Activated CD8-positive, alpha-beta memory T cell treated with anti-CD3 and anti-CD28 coated beads, Interleukin-2, amount 50 U/mL, for 24 hours (primary cell): ENCODE measurements around the gene KCNJ4.
"Not testable (repeated sequence)": the region's sequence is repeated elsewhere in the genome, so short reads cannot be mapped to it uniquely, and the experiment has no call there.

Experiments used
- DNase-seq: peaks from one replicate; pipeline ENCODE4 v3.0.0-alpha.2; 2020; ENCODE audit errors: extremely low read depth

The KCNJ4 gene

DNA sequence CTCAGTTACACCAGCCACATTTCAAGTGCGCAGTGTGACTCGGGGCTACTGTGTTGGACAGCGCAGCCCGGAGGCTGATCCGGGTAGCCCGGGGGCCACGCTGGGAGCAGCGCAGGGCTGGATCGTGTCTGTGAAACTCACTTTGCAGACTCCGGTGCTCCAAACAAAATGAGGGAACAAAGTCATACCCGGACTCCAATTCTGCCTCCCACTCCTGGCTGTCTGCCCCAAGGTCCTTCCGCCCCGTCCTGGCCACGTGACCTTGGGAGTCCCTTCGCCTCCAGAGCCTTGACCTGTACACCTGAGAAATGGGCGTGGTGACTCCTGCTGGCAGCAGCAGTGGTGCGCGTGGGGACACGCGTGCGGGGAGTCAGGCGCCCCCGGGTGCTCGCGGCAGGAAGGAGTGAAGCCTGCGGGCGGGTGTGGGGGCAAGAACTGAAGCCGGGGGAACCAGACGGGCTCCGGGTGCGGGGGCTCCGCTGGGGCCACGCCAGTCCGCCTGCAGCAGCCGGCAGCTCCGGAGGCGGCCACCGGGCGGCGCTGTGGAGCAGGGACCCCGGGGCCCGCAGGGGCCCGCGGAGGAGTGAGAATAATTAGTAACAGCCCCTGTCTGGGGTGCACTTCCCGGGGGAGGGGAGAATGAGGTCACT, 42.4 kb downstream of the KCNJ4 start:
- DNase-seq: no peak

DNA sequence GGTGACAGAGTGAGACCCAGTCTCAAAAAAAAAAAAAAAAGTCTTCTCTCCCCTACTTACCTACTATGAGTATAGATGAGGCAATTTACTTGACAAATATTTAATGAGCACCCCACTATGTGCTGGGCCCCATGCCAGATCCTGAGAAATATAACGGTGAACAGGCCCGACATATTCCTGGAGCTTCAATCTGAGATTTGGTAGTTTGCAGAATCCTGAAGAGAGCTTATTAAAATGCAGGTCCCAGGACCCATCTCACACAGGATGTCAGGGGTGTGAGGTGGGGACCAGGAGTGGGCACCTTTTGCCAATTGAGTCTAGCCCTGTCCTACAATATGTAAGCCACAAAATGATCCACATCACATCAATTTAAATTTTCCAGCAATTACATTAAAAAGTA, 44.0 kb downstream of the KCNJ4 start:
- no peak for DNase-seq

DNA sequence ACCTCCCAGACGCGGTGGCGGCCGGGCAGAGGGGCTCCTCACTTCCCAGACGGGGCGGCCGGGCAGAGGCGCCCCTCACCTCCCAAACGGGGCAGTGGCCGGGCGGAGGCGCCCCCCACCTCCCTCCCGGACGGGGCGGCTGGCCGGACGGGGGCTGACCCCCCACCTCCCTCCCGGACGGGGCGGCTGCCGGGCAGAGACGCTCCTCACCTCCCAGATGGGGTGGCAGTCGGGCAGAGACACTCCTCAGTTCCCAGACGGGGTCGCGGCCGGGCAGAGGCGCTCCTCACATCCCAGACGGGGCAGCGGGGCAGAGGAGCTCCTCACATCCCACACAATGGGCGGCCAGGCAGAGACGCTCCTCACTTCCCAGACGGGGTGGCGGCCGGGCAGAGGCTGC, 45.1 kb downstream of the KCNJ4 start:
- not testable (repeated sequence) for DNase-seq

DNA sequence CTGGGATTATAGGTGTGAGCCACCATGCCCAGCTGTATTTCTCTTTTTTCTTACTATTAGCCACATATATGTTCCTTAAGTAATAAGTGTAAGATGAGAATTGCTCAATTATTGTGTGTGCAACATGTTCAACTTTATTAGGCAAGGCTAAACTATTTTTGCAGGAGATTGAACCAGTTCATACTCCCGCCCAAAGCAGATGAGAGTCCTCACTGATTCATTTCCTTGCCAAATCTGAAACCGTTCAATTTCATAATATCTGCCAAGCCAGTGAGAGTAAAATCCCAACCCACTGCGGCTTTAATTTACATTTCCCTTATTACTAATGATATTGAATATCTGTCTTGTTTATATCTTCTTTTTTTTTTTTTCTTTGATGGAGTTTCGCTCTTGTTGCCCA, 48.4 kb downstream of the KCNJ4 start:
- DNase-seq: no peak

DNA sequence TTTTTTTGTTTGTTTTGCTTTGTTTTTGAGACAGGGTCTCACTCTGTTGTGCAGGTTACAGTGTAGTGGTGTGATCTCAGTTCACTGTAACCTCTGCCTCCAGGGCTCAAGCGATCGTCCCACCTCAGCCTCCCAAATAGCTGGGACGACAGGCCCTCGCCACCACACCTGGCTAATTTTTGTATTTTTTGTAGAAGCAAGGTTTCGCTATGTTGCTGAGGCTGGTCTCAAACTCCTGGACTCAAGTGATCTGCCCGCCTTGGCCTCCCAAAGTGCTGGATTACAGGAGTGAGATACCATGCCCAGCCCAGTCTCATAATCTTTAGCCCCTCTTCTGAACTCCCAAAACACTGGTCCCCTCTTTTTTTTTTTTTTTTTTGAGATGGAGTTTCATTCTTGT, 50.6 kb downstream of the KCNJ4 start:
- no peak for DNase-seq

DNA sequence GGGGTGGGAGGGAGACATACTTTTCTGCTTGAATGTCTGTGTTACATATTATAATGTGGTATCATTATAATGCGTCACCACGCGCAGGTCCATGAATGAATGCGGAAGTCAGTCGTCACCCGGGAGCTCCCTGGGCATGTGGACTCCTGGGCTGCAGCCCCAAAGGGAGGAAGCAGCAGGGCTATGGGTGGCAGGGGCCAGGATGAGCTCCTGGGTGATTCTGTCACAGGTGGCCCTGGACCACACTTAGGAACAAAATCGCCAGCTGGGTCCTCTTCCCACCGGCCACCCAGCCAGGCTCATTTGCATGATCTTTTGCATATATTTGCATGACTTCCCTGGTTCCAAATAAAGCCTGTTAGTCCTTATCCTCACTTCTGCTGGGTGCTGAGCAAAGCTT, 51.2 kb downstream of the KCNJ4 start:
- DNase-seq: no peak

DNA sequence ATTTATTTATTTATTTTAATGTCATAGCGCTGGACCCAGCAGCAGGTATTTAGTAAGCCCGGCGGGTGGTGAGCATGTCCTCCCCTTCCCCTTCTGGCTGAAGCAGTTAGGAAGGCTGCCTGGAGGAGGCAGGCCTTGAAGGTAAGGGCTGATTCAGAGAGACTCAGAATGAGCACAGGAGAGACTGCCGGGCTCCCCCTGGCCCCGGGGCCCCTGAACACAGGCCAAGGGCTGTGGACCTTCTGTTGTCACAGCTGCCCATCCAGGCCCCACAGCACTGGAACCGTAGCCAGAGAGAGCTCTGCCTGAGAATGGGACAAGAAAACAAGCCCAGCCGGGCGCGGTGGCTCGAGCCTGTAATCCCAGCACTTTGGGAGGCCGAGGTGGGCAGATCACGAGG, 52.8 kb downstream of the KCNJ4 start:
- no peak for DNase-seq

DNA sequence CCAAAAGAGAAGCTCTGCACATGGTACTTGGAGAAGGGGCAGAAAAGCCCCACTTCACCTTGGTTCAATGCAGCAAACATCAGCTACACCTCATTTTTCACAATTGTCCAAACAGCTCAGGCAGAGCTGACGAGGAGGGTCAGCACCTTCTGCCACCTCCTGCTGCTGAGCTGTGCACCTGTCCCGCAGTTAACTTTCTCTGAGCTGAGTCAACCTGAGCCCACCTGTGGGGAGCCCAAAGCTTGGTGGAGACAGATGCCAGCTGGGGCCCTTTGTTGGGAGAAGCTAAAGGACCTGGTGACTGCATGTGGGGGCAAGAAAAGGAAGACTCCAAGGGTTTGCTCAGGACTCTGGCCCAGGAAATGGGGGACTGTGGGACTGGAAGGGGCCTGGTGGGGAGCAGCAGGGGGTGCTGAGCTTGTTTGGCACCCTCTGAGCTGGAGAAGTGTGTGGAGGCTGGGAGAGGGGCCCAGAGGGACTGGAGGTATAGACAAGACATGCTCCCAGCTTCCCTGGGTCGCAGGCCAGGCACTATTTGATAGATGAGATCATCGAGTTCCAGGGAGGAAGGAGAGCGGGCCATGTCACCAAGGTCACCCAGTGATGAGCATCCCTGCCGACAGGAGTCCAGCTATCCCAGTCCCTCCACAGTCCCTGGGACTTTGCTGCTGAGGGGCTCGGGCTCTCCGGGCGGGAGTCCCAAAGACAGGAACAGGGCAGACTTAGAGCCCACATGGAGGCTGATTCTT, 53.5 kb downstream of the KCNJ4 start:
- DNase-seq: no peak

DNA sequence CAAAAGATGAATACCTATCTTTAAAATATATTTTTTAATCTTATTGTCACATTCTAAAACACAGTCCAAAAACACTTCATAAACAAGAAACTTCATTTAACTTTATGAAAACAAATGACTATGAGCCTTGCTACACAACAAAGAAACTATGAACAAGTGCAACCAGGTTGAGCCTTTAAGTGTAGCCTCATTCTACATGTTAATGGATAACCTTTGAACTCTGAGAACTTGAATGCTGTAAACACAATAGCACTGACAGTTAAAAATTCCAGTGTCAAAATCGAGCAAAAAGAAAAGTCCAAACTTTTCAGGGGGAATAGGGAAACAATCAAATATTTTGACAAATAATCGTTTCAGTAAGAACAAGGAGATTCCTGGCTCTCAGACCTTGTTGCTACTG, 54.7 kb downstream of the KCNJ4 start:
- DNase-seq: not testable (repeated sequence)

DNA sequence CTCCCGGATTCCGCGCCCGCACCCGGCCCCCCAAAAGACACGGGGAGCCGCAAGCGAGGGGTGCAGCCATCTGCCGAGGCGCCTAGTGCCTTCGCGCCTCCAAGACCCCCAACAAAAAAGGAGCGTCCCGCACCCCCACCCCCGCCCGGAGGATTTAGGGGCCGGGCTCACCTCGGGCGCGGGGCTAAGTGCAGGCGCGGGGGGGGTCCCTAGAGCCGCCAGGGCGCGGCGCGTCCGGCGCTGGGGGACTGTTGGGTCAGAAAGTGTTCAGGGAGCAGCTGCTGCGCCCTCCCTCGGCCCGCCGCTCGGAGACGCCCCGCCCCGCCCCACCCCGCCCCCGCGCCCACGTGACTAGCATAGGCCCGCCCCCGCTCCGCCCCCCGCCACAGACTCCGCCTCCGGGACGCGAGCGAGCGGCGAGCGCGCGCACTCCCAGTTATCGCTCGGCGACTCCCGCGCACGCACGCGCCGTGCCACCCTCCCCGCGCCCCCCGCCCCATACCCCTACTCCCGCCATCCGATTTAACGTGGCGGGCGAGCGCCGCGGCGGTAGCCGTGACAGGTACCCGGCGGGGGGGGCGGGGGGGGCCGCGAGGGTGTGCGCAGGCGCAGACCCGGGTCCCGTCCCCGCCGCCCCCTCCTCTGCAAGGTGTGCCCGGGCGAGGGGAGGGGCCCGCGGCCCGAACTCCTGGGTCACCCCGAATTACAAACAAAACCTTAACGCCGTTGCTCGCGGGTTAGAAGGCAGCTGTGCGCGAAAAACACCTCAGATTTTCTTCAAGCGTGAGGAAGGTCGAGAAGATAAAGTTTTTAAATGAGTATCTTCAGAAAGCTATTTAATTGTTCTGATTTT, 56.2 kb downstream of the KCNJ4 start:
- DNase-seq: peak; percentile 35

DNA sequence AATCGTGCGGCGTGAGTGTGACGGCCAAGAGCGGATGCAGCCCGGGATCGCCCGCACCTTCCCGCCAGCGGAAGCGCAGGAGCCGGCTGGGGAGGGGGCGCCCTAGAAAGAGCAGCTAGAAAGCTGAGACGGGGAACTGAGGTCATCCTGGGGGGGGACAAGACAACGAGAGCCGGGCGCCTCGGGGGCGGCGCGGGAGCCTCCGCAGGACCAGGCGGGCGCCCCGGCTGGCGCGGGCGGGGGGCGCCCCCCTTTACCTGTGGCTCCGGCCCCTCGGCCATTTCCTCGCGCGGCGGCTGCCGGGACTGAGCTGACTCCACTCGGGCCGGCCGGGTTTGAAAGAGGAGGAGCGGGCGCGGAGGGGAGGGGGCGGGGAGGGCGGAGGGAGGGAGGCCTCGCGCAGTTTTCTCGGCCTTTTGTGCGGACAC, 56.8 kb downstream of the KCNJ4 start:
- DNase-seq: not testable (repeated sequence)

DNA sequence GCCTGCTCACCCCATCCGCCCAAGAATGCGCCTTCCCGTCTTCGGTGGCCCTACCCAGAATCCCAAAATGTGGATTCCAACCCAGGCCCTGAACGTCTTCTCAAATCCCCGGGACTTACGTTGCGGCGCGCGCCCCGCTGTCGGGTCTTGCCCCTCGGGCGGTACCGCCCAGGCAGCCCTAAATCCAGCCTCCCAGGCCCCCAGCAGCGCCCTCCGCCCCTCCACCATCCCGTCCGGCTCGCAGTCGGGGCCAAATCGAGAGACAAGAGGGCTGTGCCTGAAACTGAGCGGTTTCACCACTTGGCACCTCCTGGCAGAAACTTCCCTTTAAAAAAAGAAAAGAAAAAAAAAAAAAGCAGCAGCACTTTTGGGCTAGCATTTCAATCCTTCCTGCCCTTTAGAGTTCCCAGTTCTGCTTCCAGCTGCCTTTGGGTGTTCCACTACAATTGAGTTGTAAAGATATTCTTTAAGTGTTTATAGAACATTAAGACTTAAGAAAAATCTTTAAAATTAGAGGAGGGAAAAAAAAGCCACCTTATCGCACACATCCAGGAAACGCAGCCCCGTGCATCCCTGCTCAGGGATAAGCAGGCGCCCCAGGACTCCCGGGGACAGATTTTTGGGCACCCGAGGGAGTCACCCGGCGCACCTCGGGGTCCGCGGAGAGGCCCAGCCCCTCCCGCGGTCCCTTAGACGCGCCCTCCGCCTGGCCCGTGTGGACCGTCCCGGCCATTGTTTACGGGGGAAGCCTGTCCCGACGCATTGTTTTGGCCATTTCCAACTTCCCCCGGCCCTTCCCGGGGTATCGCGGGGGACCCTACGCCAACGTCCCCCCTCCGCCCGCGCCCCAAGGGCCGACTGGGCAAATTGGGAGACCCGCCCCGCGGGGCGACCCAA, 57.6 kb downstream of the KCNJ4 start:
- no peak for DNase-seq

DNA sequence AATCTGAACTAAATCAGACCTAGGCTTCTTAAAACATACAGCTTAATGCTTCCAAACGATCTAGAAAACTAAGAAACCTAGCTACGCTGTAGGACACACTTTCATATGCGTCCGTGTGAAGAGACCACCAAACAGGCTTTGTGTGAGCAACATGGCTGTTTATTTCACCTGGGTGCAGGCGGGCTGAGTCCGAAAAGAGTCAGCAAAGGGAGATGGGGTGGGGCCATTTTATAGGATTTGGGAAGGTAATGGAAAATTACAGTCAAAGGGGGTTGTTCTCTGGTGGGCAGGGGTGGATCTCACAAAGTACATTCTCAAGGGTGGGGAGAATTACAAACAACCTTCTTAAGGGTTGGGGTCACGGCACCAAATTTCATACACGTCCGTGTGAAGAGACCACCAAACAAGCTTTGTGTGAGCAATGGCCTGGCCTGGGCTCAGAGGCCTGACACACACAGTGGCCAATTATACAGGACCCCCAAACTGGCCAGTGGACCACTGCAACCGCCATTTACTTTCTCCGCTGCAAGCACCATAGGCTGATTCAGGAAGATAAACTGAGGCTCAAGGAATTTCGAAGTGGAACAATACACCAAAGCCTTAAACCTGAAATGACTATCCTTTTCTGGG, 58.4 kb downstream of the KCNJ4 start:
- not testable (repeated sequence) for DNase-seq

DNA sequence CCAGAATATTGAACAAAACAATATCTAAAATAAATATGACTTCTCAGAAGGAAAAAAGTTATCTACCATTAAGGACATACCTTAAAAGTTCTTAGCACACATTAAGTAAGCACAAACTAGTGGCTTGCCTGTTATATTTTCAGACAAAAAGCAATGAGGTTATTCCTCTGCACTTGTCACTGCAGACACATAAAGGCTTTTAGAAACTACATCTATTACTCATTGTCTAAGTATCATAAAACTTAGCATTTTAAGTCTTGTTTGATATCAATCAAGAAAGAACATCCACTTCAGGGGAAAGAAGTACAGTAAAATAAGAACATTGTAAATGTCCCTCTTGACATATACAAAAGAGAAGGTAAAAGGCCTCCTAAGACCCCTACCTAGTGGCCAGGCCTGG, 59.1 kb downstream of the KCNJ4 start:
- DNase-seq: not testable (repeated sequence)

DNA sequence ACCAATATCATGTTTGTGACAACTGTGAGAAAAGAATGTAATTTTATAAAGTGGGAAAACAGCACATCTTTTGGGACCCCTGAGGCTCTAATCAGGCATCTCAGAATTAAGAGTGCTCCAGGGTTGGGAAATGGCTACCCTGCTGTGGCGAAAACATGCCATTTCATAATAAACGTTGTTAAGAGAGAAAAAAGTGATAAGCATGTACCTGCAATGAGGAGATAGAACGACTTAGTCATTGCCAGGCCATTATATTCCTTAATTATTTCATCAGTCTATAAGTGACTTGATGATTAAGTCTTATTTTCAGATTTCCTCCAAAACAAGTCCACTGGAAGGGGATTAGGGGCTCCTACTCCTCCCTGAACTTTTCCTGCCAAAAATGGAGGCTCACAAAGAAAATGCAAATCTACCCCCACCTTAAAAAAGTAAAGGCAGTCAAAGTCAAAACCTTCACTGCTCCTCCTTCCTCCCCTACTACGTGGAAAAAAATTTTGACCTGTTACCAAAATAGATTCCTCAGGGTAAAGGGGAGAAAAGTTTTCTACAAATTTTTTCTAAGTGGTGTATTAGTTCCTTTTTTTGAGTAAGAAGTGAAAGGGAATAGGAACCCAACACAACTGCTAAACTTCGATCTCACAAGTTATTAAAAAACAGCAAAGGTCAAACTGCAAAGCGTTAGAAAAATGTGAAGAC, 59.9 kb downstream of the KCNJ4 start:
- not testable (repeated sequence) for DNase-seq

DNA sequence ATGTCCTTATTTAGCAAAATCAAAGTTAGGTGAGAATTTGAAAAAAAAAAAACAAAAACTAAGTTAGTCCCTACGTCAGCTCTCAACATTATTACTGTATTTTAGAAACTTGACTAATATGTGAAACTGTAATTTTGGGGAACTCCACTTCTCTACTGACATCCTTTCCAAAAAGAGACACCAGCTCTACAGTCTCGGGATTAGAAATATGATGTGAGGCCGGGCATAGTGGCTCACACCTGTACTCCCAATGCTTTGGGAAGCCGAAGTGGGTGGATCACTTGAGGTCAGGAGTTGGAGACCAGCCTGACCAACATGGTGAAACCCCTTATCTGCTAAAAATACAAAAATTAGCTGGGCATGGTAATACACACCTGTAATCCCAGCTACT, 65.6 kb downstream of the KCNJ4 start:
- DNase-seq: not testable (repeated sequence)

DNA sequence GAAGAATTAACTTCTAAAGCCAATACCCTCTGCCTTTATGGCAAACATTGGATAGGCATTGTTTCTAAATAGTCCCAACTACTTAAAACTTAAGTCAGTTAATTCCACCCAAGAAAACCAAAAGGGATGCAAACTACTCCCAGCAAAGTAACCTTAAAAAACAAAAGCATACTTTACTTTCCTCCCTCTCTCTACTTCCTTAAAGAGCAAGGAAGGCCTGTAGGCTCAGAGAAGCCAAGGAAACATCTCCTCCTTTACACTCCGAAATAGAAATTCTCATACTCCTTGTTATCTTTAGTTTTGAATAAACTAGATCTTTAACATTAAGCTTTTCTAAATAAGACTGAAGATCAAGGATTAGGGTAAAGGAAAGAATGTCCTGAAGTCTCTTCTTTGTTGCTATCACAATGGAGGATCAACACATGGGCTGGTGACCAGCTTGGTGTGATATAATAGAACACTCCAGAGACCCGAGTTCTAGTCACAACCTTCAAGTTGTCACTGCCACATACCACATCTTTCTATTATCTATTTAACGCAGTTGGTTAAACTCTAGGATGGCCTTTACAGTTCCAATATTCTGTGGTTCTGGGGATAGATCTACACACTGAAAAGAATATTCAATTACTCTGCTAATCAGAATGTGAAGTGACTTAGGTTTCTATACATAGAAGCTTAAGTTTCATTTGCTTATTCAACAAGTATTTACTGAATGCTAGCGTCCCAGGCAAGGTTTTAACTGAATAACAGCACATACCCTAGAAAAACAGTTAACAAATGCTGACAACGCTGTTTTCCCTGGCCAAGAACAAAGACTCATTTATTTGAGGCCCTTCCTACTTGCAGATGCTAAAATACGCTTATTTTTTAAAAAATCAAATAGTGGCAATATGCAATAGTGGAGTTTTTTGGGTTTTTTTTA, 66.2 kb downstream of the KCNJ4 start:
- DNase-seq: not testable (repeated sequence)

DNA sequence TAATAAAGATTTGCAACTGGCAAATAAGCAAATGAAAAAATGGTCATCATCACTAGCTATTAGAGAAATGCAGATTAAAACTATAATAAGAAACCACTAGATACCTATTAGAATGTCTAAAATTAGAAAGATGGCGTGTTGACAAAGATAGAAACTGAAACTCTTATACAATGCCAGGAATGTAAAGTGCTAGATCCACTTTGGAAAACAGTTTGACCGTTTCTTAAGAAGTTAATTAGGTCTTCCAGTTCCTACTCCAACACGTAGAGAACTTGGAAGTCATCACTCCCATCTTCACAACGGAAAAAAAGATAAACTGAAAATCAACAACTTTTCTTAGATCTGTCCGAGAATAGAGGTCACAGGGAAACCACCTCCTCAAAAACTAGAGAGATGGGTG, 68.1 kb downstream of the KCNJ4 start:
- not testable (repeated sequence) for DNase-seq

DNA sequence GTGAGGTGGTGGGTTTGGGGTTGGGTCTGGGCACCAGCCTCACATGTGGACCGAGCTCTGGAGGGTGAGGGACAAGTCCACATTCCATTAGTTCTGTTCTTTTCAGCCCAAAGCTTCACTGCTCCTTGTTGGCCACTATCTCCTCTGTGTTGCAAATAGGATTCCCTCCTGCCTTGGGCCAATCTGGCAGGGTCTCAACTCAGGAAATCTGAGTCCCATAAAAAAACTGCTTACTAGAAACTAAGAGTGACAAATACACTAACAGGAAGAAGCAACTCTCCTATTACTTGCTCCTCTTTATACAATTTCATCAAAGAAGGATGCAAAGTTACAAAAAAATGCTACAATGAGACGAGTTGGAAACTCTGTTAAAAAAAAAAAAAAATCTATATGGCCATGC, 71.6 kb downstream of the KCNJ4 start:
- no peak for DNase-seq
